PFSK-1 (cell line): ENCODE data around the gene ATXN1.

Experiments used
- FOXP2 ChIP-seq: optimal IDR thresholded peaks from 2 replicates; pipeline ENCODE3; 2011; ENCODE audit warnings: borderline replicate concordance, control low read depth, inconsistent platforms; ENCODE audit not compliant: insufficient read depth; ENCODE audit errors: extremely low read length, extremely low read depth
- POLR2AphosphoS5 ChIP-seq: IDR thresholded peaks from 2 replicates; pipeline ENCODE4 v1.6.1; 2012; ENCODE audit warnings: low read depth, mild to moderate bottlenecking, control low read depth, low read length, moderate library complexity
- REST ChIP-seq, 2 experiments: IDR thresholded peaks; 2 replicates each; pipeline versions ENCODE4 v1.6.1 to v1.8.0; 2011 to 2012; ENCODE audit warnings: low read depth in 2 of 2, low read length in 2 of 2, control low read depth in 1 of 2, inconsistent platforms in 1 of 2, mild to moderate bottlenecking in 1 of 2, moderate library complexity in 1 of 2; ENCODE audit not compliant: insufficient read depth in 1 of 2
- SIN3A ChIP-seq: IDR thresholded peaks from 2 replicates; pipeline ENCODE4 v1.6.1; 2012; ENCODE audit warnings: mild to moderate bottlenecking, low read length, moderate library complexity, borderline replicate concordance; ENCODE audit not compliant: insufficient read depth
- TAF1 ChIP-seq: IDR thresholded peaks from 2 replicates; pipeline ENCODE4 v1.6.1; 2012; ENCODE audit warnings: low read length, control low read depth, borderline replicate concordance; ENCODE audit not compliant: insufficient read depth

- no peak for TF ChIP-seq POLR2AphosphoS5
- TF ChIP-seq SIN3A, result no peak
- TF ChIP-seq REST (IDR thresholded peaks at IDR 0.05; ENCODE audit: insufficient read depth in 1 of 2, low read depth in 2 of 2, low read length in 2 of 2), result no peak
- no peak for TF ChIP-seq TAF1
- TF ChIP-seq FOXP2, result no peak
Measured at GRCh38 chr6:16496210-16496609, 265.1 kb downstream of the ATXN1 start.
